Glomerular endothelial cell (primary cell): ENCODE results near the gene MEI1. TPM values are rescaled to one million over a fixed set of nuclear protein-coding genes. Genes with fewer than 3 reads are reported as not detected.
"Not testable (repeated sequence)": the region's sequence is repeated elsewhere in the genome, so short reads cannot be mapped to it uniquely, and the experiment has no call there.

Source experiments
- DNase-seq: peaks from one replicate; pipeline ENCODE4 v3.0.0-alpha.2; 2011; ENCODE audit warnings: low read depth, low spot score; ENCODE audit errors: extremely low read depth
- total RNA-seq: library from RNA; depleted of rRNA; stranded (reverse); fragments of >200 nt; gene quantifications from 2 replicates; pipeline ENCODE4 v1.2.3, GENCODE V29; 2015

MEI1 gene, protein sequence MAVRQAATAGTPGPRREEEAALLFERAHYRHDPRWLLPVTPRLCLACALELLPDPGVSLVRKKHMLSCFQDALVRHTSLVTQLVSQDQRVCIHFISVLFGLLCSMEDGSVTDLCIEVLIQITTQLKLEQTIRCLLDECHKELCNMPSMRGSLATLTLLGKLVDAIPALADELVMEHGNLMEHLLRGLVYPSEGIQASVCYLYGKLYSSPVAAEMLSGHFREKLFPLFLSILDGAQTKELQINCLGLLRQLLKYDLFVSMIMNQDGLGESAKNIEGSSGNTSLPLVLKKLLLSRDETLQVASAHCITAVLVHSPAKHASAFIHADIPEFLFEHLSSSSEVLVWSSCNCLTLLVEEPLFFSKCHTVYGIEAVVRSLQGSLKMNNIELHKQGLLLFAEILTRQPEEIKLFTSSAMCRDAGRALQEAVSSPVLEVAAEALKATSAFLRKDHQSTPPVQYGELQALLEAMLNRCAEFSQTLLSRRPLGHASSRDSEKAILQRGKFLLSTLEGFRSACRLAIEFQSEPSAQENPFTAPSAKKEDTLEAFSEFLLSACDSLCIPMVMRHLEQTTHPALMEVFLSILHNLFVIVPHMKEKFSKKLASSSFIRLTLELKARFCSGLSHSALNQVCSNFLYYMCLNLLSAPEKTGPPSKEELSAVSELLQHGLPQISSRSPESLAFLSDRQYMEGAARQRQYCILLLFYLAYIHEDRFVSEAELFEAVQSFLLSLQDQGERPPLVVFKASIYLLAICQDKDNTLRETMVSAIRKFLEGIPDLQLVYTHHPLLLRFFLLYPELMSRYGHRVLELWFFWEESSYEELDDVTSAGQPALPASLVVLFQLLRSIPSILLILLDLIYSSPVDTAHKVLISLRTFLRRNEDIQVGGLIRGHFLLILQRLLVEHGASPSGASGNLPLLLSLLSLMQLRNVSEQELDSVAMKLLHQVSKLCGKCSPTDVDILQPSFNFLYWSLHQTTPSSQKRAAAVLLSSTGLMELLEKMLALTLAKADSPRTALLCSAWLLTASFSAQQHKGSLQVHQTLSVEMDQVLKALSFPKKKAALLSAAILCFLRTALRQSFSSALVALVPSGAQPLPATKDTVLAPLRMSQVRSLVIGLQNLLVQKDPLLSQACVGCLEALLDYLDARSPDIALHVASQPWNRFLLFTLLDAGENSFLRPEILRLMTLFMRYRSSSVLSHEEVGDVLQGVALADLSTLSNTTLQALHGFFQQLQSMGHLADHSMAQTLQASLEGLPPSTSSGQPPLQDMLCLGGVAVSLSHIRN
- total RNA-seq: 0.34 and 0.64 TPM in 2 replicates

DNA sequence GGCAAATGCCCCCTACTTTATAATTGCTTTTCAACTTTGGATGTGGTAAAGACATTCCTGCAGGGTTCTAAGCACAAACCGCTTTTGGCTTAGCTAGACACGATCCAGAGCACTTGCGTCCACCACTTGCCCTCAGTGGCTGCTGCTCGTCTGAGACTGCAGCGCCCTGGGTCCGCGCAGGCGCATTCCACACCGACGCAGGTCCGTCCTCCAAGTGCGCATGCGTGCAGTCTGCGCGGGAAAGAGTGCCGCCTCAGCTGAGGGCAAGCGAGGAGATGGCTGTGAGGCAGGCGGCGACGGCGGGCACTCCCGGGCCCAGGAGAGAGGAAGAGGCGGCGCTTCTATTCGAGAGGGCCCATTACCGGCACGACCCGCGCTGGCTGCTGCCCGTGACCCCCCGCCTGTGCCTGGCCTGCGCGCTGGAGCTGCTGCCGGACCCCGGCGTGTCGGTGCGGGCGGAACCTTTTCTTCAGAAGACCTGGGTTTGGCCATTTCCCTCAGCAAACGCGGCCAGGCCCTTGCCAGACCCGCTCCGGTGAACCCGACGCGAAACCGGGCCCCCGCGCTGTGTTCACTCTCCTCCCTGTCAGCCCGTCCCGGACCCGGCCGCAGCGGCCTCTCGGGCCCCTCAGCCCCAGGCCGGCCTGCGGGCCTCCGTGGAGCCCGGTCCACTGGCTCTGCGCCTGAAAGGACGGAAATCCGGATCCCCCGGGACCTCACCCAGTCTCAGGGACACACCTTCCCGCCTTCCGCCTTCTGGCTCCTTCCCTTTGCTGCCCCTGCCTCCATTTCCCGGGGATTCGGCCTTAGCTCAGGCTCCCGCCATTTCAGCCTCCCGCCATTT, at the start of gene MEI1:
Gene MEI1 (plus strand): TSS at position 240 of the 844 bp plus-strand sequence. CDS start 36 bp downstream, at position 276.
- no peak for DNase-seq

DNA sequence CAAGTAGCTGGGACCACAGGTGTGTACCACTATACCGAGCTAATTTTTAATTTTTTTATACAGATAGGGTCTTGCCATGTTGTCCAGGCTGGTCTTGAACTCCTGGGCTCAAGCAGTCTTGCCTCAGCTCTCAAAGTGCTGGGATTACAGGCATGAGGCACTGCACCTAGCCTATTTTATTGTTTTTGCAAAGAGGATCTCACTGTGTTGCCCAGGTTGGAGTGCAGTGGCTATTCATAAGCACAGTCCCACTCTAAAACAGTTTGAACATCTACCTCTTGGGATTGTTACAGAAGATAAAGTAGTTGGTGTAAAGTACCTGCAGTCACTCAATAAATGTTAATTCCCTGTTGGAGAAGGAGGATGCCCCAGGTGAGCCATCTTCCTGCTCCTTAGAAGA, 49.1 kb upstream of the MEI1 start:
- no peak for DNase-seq

DNA sequence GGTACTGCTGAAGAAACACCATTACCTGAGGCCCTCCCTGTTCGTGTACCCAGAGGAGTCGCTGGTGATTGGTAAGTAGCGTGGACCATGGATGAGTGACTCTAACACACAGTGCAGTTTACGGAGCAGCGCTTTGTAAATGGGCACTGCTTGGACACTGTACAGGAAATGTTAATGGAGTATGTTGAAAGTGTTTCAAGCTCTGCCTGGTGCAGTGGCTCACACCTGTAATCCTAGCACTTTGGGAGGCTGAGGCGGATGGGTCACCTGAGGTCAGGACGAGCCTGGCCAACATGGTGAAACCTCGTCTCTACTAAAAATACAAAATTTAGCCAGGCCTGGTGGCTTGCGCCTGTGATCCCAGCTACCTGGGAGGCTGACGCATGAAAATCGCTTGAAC, 48.5 kb upstream of the MEI1 start:
- DNase-seq: no peak

DNA sequence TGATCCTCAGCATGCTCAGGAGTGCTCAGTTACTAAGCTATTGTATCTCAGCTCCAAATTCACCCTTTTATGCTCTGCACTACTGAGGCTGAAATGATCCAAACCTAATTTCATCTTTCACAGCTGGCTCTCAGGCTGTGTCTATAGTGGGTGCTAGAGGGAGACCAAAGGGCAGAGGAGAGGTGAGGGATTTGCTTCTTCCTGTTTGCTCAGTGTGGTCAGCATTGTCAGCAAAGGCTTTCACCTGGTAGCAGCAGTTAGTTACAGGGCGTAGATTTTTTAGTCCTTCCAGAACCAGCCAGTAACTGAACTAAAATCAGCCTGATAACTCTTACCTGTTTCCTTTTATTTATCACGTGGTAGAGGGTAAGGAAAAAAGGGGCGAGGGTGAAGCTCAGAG, 45.0 kb upstream of the MEI1 start:
- DNase-seq: no peak

DNA sequence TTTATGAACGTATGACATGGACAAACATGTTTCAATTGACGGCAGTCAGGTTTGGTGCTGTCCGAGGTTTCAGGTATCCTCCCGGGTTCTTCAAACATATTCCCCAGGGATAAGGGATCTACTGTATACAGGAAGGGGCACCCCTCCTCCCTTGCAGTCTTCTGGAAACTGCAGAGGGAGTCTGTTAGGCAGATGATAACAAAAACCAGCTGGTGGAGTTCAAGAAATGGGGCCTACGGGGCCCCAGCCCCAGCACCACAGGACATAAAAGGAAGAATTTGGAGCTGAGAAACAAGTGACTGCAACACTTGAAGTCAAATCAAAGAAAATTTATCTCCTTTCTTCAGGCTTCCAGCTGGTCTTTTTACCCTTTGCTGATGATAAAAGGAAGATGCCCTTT, 42.7 kb upstream of the MEI1 start:
- no peak for DNase-seq

DNA sequence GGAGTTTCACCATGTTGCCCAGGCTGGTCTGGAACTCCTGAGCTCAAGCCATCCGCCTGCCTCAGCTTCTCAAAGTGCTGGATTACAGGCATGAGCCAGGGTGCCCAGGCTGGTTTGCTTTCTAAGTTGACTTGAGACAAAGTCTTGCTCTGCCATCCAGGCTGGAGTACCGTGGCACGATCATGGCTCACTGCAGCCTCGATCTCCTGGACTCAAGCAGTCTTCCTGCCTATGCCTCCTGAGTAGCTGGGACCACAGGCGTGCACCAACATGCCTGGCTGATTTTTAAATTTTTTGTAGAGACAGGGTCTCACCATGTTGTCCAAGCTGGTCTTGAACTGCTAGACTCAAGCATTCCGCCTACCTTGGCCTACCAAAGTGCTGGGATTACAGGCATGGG, 41.6 kb upstream of the MEI1 start:
- DNase-seq: no peak

DNA sequence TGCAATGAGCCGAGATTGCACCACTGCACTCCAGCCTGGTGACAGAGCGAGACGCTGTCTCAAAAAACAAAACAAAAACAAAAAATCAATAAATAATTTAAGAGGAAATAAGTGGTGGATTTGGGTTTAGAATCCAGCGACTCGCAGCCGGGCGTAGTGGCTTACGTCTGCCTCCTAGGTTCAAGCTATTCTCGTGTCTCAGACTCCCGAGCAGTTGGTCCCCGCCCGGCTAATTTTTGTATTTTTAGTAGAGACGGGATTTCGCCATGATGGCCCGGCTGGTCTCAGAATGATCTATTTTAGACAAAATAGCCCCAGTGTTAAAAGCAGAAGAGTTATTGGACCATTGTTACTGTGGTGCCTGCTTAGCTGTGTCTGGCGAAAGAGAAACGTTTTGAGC, 40.4 kb upstream of the MEI1 start:
- DNase-seq: no peak

DNA sequence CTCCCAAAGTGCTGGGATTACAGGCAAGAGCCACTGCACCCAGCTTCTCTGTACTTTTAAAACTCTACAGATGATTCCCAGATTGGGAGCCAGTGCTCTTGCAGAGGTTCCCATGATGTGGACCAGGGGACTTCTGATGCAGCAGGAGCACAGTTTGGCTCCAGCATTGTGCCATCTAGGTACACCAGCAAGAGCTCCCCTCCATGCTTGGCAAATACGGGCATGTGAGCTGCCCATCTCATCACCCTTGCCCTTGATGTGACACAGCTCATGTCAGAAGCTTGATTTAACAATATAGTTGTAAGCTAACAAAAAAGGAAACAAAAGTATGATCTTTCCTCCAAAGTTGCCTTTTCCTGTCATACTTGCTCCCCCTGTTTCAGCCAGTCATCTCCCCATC, 39.4 kb upstream of the MEI1 start:
- no peak for DNase-seq

DNA sequence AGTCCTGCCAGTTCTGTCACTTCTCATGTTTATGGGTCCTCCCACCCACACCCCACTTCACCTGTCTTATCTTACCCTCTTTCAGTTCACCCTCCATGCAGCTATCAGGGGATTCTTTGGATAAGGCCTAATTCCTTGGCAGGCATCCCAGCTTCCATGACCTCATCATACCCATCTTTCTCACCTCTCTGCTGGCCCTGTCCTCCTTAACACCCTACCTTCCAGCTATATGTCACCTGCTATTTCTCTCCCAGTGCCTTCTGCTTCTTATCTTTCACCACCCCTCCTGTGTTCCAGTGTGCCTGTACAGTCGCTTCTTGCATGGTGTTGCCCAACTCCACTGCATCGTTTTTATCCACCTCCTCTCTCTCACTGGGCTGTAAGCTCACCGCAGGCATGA, 38.9 kb upstream of the MEI1 start:
- no peak for DNase-seq

DNA sequence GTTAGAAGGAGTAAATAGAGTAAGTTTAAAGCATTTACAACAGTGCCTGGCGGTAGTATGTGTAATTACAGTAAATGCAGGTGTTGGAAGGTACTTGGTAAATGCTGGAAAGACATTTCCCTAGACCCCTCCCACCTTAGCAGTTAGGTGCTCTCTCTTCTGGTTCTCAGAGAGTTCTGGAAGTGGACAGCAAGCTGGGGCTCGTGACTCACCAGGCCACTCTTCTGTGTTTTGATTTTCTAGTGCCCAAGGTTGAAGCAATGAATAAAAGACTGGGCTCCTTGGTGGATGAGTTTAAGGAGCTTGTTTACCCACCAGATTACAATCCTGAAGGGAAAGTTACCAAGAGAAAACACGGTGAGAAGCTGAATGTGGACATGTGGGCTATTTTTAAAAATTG, 38.2 kb upstream of the MEI1 start:
- DNase-seq: no peak

DNA sequence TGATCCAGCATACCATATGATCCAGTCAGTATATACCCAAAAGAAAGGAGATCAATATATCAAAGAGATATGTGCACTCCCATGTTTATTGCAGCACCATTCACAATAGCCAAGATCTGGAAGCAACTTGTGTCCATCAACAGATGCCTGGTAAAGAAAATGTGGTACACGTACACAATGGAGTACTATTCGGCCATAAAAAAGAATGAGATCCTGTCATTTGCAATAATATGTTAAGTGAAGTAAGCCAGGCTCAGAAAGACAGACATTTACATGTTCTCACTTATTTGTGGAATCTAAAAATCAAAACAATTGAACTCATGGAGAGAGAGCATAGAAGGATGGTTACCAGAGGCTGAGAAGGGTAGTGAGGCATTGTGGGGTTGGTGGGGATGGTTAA, 37.6 kb upstream of the MEI1 start:
- no peak for DNase-seq

DNA sequence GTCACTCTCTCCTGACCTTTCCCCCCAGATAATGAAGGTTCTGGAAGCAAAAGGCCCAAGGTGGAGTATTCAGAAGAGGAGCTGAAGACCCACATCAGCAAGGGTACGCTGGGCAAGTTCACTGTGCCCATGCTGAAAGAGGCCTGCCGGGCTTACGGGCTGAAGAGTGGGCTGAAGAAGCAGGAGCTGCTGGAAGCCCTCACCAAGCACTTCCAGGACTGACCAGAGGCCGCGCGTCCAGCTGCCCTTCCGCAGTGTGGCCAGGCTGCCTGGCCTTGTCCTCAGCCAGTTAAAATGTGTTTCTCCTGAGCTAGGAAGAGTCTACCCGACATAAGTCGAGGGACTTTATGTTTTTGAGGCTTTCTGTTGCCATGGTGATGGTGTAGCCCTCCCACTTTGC, 35.7 kb upstream of the MEI1 start:
- DNase-seq: not testable (repeated sequence)

DNA sequence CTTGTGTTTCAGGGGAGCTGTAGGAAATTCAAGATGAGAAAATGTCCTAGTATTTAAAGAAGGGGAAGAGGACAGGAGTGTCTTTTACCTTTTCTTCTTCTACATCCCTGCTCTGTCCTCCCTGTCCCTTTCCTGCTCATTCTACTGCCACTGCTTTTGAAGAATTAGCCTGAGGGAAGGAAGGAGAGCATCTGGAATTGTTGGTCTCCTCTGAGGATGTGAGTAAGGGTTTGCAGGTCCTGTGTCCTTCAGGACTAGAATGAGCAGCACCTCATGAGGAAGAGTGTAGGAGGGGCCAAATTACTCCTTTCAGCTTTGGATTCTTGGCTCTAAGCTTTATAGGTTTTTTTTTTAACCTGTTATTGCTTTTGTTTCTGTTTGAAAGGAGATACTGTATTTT, 34.8 kb upstream of the MEI1 start:
- no peak for DNase-seq

DNA sequence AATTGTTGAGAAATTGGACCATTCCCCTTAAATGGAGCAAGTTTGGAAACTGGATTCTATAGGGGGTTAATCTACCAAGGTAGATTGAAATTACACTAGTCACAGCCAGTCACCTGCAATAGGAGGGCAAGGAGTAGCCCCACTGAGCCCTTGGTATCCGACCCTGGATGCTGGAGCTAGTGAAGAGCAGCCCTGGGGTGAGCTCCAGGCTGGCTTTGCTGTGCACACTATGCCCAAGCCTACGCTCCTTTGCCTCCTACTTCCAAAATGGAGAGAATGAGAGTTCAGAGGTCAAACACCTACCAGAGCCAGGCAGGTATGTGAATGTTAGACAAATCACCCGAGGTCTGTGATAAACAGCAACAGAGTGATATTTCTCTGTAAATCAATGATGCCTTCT, 34.4 kb upstream of the MEI1 start:
- DNase-seq: no peak

DNA sequence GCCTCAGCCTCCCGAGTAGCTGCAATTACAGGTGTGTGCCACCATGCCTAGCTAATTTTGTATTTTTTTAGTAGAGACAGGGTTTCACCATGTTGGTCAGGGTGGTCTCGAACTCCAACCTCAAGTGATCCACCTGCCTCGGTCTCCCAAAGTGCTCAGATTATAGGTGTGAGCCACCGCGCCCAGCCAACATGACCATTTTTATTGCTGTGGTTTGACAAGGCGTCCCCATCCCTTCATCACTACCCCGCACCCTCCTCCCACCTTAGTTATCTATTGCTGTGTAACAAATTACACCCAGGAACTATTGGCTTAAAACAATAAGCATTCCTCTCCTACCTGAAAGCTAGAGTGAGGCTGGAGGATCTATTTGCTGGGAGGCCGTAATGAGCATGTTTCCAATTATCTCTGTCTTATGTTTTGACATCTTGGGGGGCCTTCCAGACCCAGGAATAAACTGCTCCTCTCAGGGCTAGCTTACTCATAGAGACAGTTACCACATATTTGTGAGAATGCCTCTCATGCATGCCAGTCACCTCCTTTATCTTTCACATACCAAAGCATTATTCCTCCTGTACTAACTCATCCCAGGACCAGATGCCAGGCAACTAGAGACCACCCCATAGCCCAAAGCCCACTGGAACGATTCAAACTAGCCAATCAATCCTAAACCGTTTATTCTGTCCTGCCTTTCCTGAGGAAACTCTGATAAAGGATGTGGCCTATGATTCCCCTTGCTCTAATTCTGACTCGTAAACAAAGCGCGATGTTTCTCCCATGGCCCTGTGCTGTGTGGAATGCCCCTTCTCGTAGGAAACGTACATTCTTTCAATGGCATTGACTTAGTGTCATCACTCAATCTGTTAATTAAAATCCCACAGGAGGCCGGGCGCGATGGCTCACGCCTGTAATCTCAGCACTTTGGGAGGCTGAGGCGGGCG, 30.1 kb upstream of the MEI1 start:
- DNase-seq: no peak

DNA sequence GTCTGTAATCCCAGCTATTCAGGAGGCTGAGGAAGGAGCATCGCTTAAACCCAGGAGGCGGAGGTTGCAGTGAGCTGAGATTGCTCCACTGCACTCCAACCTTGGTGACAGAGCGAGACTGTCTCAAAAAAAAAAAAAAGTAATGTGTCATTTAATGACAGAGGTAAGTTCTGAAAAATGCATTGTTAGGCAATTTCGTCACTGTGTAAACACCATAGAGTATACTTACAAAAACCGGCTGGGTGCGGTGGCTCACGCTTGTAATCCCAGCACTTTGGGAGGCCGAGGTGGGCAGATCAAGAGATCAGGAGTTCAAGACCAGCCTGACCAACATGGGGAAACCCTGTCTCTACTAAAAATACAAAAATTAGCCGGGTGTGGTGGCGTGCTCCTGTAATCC, 27.2 kb upstream of the MEI1 start:
- DNase-seq: not testable (repeated sequence)

DNA sequence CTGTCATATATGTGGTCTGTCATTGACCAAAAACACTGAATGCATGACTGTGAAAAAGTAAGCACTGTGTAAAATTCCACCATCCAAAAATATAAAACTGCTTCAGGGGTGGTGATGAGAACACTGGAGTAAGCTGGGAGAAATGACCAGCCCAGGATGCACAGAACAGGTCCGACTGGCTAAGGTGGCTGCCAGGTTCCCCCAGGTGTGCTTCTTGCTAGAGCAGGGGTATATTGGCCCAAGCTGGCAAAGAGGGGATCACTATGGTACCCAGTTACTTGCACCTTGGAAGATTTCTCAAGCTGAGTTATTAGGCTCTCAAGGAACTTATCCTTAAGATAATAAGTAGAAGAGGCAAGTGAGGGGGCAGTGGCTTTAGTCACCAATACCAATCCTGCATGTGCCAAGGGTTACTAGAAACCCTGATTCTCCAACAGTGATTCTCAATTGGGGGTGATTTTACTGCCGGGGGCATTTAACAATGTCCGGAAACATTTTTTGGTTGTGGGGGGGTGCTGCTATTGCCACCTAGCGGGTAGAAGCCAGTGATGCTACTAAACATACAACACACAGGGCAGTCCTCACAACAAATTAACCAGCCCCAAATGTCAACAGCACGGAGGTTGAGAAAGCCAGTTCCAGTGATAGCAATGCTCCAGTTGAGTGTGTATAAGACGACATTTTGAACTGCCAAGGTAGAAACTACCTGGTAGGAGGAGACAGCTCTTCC, 26.4 kb upstream of the MEI1 start:
- no peak for DNase-seq

DNA sequence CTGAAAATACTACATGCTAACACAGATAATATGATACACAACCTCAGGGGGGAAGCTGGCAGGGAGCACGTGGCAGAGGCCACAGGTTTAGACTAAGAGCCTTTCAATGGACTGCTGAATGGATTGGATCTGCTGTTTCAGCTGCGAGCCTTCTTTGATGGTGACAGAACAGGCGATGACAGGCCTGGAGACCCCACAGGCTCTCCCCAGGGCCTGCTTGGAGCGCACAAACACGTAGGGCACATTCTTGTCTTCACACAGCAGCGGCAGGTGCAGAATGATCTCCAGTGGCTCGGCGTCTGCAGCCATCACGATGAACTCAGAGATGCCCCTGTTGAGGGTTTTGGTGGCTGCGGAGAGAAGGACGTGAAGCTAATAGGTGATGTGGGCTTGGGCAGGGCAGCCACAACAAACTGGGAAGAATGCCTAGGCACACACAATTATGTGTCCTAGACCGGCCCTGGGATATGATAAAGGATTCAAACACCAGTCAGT, 24.4 kb upstream of the MEI1 start:
- no peak for DNase-seq
